GM19455 (cell line): ENCODE measurements around the gene PODXL2.

Source experiments
- ATAC-seq: cut with Tn5 transposase; IDR thresholded peaks from one replicate; pipeline ENCODE4 v1.9.1; 2021; ENCODE audit not compliant: unreplicated experiment

Gene PODXL2

DNA sequence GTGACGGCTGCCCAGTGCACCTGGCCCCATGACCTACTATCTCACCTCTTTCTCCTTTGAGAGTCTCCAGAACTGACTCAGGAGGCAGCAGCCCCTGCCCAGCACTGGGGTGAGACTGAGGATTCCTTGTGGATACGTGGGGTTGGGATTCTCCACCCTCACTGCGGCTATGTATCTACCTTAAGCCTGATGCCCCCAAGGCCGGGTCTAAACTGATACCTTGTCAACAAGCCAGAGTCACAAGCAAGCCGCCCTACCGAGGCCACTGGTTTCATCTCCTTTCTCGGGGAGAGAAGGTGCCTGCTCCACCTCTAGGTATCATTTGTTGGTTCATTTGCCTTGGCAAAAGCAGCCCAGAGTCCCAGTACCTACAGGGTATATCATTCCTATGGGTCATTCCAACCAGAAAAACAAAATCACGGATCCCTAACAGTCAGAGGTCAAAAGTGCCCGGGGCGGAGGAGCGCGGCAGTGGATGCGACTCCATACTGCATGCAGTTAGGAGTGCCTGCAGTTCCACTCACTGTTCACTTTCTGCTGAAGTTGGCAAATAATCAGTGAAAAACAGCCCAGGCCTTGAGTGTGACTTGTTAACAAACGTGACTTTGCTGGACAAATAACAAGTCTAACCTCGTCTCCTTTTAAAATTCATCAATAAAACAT, 91.3 kb downstream of the PODXL2 start:
- ATAC-seq = no peak

DNA sequence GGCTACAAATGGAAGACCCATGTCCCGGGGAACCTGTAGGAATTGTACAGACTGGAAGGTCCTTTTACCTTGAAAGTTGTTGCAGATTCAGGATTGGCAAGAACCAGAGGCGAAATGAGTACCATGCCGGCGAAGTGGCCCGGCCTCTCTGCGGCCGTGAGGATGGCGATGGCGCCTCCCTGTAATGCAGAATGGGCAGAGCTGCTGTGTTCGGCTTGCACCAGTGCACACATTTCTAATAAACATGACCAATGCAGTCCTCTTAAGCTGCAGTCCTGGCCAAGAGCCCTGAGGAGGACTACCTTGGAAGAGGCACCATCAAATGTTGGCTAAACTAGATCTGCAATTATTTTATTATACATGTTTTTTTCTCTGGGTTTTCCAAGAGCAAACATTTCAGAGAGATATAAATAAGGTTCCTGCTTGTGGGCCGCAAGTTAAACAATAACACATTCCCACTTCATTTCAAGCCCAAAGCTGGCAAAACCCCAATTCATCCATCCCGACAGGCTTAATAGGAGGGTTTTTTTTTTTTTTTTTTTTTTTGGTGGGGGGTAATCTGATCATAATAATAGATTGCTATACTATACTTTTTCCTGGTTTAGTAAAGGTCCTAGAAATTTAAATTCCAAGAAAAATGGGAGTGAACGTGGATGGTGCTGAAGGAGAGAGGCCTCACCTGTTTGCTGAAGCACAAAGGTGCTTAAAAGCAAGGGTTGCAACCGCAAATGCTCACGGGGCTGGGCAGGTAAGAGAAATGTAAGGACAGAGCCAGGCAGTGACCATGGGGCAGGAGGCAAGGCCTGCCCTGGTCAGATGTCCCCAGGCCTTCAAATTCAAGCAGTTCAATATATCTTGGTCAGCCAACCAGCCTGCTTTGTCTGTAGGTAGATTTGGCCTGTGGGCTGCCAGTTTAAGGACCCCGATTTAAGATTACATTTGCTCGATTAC, 92.3 kb downstream of the PODXL2 start:
- ATAC-seq = no peak

DNA sequence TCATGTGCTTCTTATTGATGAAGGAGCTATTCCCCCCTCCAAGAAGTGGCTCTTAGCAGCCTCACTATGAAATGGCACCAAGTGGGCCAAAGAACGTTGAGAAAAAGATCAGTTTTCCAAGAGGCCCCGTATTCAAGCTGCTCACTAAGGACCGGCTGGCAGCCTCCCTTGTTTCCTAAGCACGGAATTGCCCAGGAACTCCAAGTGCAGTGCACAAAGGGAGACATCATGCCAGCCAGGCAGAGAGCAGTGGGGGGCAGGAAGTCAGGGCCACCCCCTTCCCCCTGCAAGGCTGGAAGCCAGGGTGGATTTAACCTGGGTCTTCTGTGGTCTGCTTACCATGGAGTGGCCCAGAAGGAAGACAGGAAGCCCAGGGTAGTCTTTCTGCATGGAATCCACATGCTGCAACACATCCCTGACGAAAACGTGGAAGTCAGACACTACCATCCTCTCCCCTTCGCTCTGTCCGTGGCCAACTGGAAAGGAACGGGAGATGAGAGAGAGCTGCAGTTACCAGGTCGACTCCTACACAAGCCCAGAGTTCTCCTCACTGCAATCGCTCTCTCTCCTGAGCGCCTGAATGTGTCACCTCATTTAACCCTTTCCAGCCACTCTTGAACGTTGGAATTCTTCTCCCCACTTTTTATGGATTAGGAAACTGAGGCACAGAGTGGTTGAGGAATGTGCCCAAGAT, 93.3 kb downstream of the PODXL2 start:
- no peak for ATAC-seq
